Common myeloid progenitor, CD34-positive (primary cell): Measurements from ENCODE around the gene CLN5.

Experiments
- CTCF ChIA-PET: fragments of 350-600 bp; sonication (Branson Sonifier 250); formaldehyde crosslinking; loops from one replicate; lab custom pipeline; 2021; ENCODE audit warnings: antibody characterized with exemption; lab: Charles Lee
- POLR2A ChIA-PET: fragments of 350-600 bp; sonication (Branson Sonifier 250); formaldehyde crosslinking; loops from one replicate; lab custom pipeline; 2021; ENCODE audit warnings: antibody characterized with exemption; lab: Charles Lee
- DNase-seq, 3 donors: peaks; one replicate each; pipeline versions ENCODE4 v3.0.0 to v3.0.0-alpha.2; 2013
- H3K27ac ChIP-seq, 2 experiments: 1 replicate in 1 of 2; 2 replicates in 1 of 2; pipeline ENCODE4 v1.7.0; 2013; ENCODE audit warnings: inconsistent platforms in 2 of 2, low read length in 2 of 2, mild to moderate bottlenecking in 2 of 2, low read depth in 1 of 2, moderate library complexity in 1 of 2; ENCODE audit not compliant: severe bottlenecking in 2 of 2, insufficient read depth in 1 of 2, poor library complexity in 1 of 2
- H3K27me3 ChIP-seq, 5 experiments: replicated peaks in 2 of 5; 1 replicate in 3 of 5; 2 replicates in 2 of 5; pipeline versions ENCODE4 v1.6.1 to v1.7.0; 2013; ENCODE audit warnings: low read length in 4 of 5, mild to moderate bottlenecking in 2 of 5, moderate library complexity in 2 of 5, inconsistent platforms in 1 of 5; ENCODE audit not compliant: insufficient read depth in 5 of 5, control insufficient read depth in 4 of 5
- H3K36me3 ChIP-seq, 4 experiments: 1 replicate in 2 of 4; 2 replicates in 2 of 4; pipeline versions ENCODE4 v1.6.1 to v1.7.0; 2013; ENCODE audit warnings: low read length in 3 of 4, control low read depth in 1 of 4, mild to moderate bottlenecking in 1 of 4; ENCODE audit not compliant: control insufficient read depth in 4 of 4, insufficient read depth in 4 of 4
- H3K4me1 ChIP-seq, 4 experiments: 1 replicate in 3 of 4; 2 replicates in 1 of 4; pipeline versions ENCODE4 v1.6.1 to v1.7.1; 2013; ENCODE audit warnings: low read length in 3 of 4, mild to moderate bottlenecking in 3 of 4, control low read depth in 1 of 4, inconsistent platforms in 1 of 4, moderate library complexity in 1 of 4; ENCODE audit not compliant: control insufficient read depth in 4 of 4, insufficient read depth in 4 of 4; ENCODE audit errors: control extremely low read depth in 1 of 4
- H3K4me3 ChIP-seq, 7 experiments: 1 replicate in 4 of 7; 2 replicates in 3 of 7; pipeline versions ENCODE4 v1.5.1 to v1.7.0; 2013; ENCODE audit warnings: mild to moderate bottlenecking in 7 of 7, low read length in 6 of 7, moderate library complexity in 6 of 7, inconsistent platforms in 2 of 7, low read depth in 2 of 7, control low read depth in 1 of 7; ENCODE audit not compliant: insufficient read depth in 4 of 7, control insufficient read depth in 1 of 7; ENCODE audit errors: extremely low read depth in 1 of 7
- H3K9me3 ChIP-seq, 5 experiments: 1 replicate in 4 of 5; 2 replicates in 1 of 5; pipeline versions ENCODE4 v1.6.1 to v1.7.1; 2013; ENCODE audit warnings: low read length in 4 of 5, mild to moderate bottlenecking in 2 of 5, inconsistent platforms in 1 of 5, low read depth in 1 of 5, moderate library complexity in 1 of 5; ENCODE audit not compliant: control insufficient read depth in 4 of 5, insufficient read depth in 2 of 5; ENCODE audit errors: control extremely low read depth in 1 of 5
- WGBS: methylation state at CpG from one replicate; pipeline ENCODE4 v1.1.5; 2013; ENCODE audit not compliant: insufficient coverage; 5-methylcytosine and 5-hydroxymethylcytosine counted together

CLN5 gene

GRCh38 chr13:77013853-77014542 is 22.1 kb downstream of the CLN5 start:
- Histone ChIP-seq H3K27me3 (no peaks in the 10 kb centered on the region), H3K36me3 (peaks cover 29 to 85% (median 48%) of the 10 kb centered on the region in 4 experiments), H3K9me3 (no peaks in the 10 kb centered on the region), H3K4me1 (peaks cover 0 to 7% (median 0%) of the 10 kb centered on the region in 4 experiments), H3K4me3 (no peak overlapping the region), H3K27ac (peak overlapping the region in 1 of 2 experiments; percentile 21)
- DNase-seq: no peak
- ChIA-PET CTCF (interaction anchor here (0.7 to 2.2 kb wide), 5 partner anchors 10 to 33 kb away, joined by 3 to 9 read pairs (median 4); partner anchors contain the start of genes CLN5 and FBXL3), POLR2A (interaction anchor here (0.6 kb wide), 1 partner anchor 13 kb away, joined by 3 read pairs; no protein-coding TSS in a partner anchor)
- WGBS: 80% methylated on average over 1 of the region's 2 CpGs

GRCh38 chr13:77014906-77015685 is 23.2 kb downstream of the CLN5 start:
- Histone ChIP-seq H3K27me3 (no peaks in the 10 kb centered on the region), H3K27ac (no peak overlapping the region), H3K4me1 (peaks cover 0 to 7% (median 1%) of the 10 kb centered on the region in 4 experiments), H3K36me3 (peaks cover 24 to 77% (median 48%) of the 10 kb centered on the region in 4 experiments), H3K4me3 (no peak overlapping the region), H3K9me3 (no peaks in the 10 kb centered on the region)
- POLR2A ChIA-PET: no interaction called here
- no CpG with 5 or more reads among the region's 2 CpGs for WGBS
- no peak for DNase-seq
- CTCF ChIA-PET: interaction anchor here (1.5 to 2.2 kb wide), 4 partner anchors 10 to 23 kb away, joined by 4 to 9 read pairs (median 6); partner anchors contain the start of genes CLN5 and FBXL3

GRCh38 chr13:77016251-77016812 is 24.5 kb downstream of the CLN5 start:
- 100% methylated on average over 1 of the region's 3 CpGs for WGBS
- Histone ChIP-seq H3K36me3 (peaks cover 21 to 72% (median 42%) of the 10 kb centered on the region in 4 experiments), H3K27me3 (no peaks in the 10 kb centered on the region), H3K9me3 (no peaks in the 10 kb centered on the region), H3K27ac (no peak overlapping the region), H3K4me1 (peaks cover 0 to 7% (median 4%) of the 10 kb centered on the region in 4 experiments), H3K4me3 (no peak overlapping the region)
- DNase-seq: no peak
- ChIA-PET CTCF (interaction anchor here (0.6 to 1.6 kb wide), 7 partner anchors 8 to 348 kb away, joined by 3 to 4 read pairs (median 3); no protein-coding TSS in a partner anchor), POLR2A (interaction anchor here (0.8 kb wide), 1 partner anchor 9 kb away, joined by 3 read pairs; no protein-coding TSS in a partner anchor)

- H3K4me3 ChIP-seq: no peak overlapping the region
- peaks cover 20 to 68% (median 39%) of the 10 kb centered on the region in 4 experiments for H3K36me3 ChIP-seq
- H3K4me1 ChIP-seq: peaks cover 3 to 12% (median 9%) of the 10 kb centered on the region in 4 experiments
- H3K27me3 ChIP-seq: no peaks in the 10 kb centered on the region
- DNase-seq: no peak
- WGBS: 100% methylated on average over 1 of the region's 6 CpGs
- H3K27ac ChIP-seq: no peak overlapping the region
- POLR2A ChIA-PET: interaction anchor here (0.8 to 0.9 kb wide), 2 partner anchors 8 to 9 kb away, joined by 3 to 5 read pairs; no protein-coding TSS in a partner anchor
- CTCF ChIA-PET: interaction anchor here (0.9 to 1.5 kb wide), 6 partner anchors 9 to 348 kb away, joined by 3 to 4 read pairs (median 3); no protein-coding TSS in a partner anchor
- no peaks in the 10 kb centered on the region for H3K9me3 ChIP-seq
Observed at GRCh38 chr13:77016888-77017623, 25.2 kb downstream of the CLN5 start.

- no peak overlapping the region for H3K27ac ChIP-seq
- no peak for DNase-seq
- no peak overlapping the region for H3K4me3 ChIP-seq
- POLR2A ChIA-PET: no interaction called here
- CTCF ChIA-PET: interaction anchor here (1.6 to 2.0 kb wide), 2 partner anchors 14 to 18 kb away, joined by 3 to 5 read pairs; no protein-coding TSS in a partner anchor
- H3K27me3 ChIP-seq: no peaks in the 10 kb centered on the region
- peaks cover 13 to 35% (median 19%) of the 10 kb centered on the region in 4 experiments for H3K4me1 ChIP-seq
- peaks cover 9 to 43% (median 30%) of the 10 kb centered on the region in 4 experiments for H3K36me3 ChIP-seq
- no peaks in the 10 kb centered on the region for H3K9me3 ChIP-seq
Observed at GRCh38 chr13:77019756-77020155, 27.9 kb downstream of the CLN5 start.

GRCh38 chr13:77022341-77022740 is 30.5 kb downstream of the CLN5 start:
- Histone ChIP-seq H3K9me3 (no peaks in the 10 kb centered on the region), H3K27me3 (no peaks in the 10 kb centered on the region), H3K4me3 (peak overlapping the region in 1 of 7 experiments; percentile 10), H3K27ac (peak overlapping the region in 1 of 2 experiments; percentile 31), H3K4me1 (peaks cover 20 to 51% (median 32%) of the 10 kb centered on the region in 4 experiments), H3K36me3 (peaks cover 0 to 23% (median 12%) of the 10 kb centered on the region in 4 experiments)
- POLR2A ChIA-PET: interaction anchor here (0.7 kb wide), 1 partner anchor 37 kb away, joined by 3 read pairs; no protein-coding TSS in a partner anchor
- CTCF ChIA-PET: interaction anchor here (0.8 to 0.9 kb wide), 2 partner anchors 19 to 35 kb away, joined by 3 read pairs; no protein-coding TSS in a partner anchor
- DNase-seq: no peak
- 83% methylated on average over 1 of the region's 3 CpGs for WGBS
